GM03348 (cell line): ENCODE measurements around the gene KIF3A.
"Not testable (repeated sequence)": the region's sequence is repeated elsewhere in the genome, so short reads cannot be mapped to it uniquely, and the experiment has no call there.

ENCODE experiments used
- DNase-seq: peaks from one replicate; pipeline ENCODE4 v3.0.0; 2012; ENCODE audit warnings: low spot score

Gene KIF3A

DNA sequence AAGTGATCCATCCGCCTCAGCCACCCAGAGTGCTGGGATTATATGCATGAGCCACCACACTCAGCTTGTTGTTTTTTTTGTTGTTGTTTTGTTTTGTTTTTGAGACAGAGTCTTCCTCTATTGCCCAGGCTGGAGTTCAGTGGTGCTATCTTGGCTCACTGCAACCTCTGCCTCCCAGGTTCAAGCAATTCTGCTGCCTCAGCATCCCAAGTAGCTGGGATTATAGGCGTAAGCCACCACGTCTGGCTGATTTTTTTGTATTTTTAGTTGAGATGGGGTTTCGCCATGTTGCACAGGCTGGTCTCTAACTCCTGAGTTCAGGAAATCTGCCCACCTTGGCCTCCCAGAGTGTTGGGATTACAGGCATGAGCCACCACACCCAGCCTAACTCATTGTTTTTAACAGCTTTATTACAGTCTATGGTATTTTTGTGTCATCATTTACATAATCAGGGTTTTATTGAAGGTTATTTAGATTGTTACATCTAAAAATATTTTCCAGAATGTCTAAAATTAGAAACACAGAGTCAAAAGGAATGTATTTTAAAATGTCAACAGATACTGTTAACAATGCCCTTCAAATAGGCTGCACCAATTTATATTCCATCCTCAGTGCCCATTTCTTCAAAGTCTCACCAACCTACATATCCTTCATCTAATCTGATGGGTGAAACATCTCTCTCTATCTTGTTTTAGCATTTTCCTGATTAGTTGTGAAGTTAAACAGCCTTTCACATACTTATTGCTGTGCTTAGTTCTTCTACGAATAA, 18.6 kb downstream of the KIF3A start:
- no peak for DNase-seq

DNA sequence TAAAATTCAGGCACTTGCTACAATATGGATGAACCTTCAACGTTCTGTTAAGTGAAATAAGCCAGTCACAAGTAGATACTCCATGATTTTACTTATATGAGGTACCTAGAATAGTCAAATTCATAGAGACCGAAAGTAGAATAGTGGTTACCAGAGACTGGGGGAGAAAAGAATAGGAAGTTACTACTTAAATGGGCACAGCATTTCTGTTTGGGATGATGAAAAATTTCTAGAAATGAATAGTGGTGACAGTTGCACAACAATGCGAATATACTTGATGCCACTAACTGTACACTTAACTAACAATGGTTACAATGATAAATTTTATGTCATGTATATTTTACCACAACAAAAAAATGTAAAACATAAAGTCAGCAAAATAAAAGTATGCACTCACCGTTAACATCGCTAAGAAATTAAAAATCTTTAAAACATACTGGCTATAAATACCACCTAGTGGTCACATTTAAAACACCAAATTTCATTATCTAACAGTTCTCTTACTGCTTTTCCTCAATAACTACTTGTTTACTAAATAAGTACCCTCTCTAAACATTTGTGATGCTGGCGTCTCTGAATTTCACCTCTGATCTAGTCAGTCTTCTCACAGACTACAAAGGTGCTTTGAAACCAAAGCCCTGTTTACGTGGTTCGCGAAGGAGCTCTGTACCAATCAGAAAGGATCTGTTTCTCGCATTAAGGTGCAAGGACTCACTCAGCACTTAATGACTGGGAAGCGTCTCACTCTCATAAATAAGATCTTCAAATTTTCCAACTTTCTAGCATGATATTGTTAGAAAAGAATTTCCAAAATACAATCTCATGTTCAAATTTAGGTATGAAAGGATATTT, 22.7 kb downstream of the KIF3A start:
- DNase-seq, result peak; percentile 20

DNA sequence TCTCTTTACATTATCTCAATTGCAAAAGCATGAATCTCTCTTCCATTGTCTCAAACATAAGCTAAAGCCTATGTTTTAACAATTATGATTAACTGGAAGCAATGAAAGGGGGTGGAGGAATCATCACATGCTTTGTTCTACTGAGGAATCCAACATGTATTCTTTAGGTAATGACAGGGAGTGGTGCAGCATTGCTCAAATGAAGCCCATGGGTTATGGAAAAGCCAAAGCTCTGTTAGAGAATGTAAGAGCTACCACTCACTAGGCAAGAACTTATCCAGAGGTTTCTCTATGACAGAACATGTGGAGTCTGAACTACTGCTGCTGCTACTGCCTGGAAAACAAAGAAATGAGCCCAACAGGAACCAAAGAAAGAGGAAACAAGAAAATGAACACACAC, 28.7 kb downstream of the KIF3A start:
- no peak for DNase-seq

DNA sequence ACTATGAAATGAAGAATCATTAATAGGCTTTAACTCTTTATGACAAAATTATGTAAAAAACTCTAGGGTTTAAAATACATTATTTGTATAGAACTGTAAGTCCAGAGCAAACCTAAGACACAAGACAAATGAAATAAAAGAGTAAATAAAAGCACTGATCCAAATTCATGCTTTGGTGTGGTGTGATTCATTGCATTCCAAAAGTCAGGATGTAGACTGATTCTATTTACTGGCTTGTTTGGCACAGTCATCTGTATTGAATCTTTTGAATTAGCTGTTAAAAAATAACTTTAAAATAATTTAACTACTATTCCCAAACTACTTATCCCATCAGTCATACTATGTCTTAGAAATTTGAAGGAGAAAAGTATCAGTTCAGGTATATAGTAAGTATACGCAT, 32.5 kb downstream of the KIF3A start:
- peak; percentile 52 for DNase-seq

DNA sequence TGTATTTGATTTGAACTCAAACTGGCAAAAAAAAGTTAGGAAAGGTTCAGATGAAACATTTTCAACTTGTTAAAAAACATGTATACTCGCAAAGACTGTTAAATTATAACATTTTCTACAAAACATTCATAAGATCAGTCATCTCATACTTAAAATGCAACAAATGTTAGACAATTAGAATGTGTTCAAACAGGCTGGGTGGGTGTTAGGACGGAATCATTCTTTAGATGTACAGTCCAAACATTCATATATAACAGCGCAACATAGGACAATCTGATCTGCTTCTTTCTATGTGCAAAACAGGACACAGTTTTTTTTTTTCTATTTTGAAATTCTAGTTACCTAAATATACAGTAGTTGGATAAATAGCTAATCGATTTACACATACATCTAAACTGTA, 41.4 kb downstream of the KIF3A start:
- DNase-seq, result no peak

DNA sequence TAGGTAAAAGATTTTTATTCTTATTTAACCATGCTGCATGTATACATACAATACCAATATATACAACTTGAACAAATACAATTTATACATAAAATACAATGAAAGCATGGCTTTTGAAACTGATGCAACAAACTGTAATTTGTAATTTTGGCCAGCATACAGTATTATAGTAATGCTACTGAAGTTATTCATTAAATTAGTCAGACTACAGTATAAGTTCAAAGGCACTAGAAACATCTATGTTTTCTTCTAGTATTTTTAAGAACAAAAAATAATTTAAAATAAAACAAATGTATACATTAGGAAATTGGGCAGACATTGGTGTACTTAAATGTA, 44.7 kb downstream of the KIF3A start:
- no peak for DNase-seq

DNA sequence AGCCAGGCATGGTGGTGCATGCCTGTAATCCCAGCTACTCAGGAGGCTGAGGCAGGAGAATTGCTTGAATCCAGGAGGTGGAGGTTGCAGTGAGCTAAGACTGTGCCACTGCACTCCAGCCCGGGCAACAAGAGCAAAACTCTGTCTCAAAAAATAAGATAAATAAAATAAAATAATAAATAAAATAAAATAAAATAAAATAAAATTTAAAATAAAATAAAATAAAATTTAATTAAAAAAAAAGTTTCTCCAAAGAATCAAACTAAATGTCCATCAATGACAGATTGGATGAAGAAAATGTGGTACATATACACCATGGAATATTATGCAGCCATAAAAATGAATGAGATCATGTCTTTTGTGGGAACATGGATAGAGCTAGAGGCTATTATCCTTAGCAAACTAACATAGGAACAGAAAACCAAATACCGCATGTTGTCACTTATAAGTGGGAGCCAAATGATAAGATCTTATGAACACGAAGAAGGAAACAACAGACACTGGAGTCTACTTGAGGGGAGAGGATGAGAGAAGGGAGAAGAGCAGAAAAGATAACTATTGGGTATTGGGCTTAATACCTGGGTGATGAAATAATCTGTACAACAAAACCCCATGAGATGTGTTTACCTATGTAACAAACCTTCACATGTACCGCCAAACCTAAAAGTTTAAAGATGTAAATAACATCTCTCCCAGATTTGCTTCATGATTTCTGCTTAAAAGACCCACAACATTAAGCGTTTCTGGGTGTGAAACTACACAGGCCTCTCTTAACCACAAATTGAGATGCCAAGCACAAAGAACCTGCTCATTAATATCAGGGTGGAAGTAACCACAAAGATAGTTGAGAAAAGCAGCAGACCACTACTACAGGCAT, 45.4 kb downstream of the KIF3A start:
- DNase-seq, result not testable (repeated sequence)

DNA sequence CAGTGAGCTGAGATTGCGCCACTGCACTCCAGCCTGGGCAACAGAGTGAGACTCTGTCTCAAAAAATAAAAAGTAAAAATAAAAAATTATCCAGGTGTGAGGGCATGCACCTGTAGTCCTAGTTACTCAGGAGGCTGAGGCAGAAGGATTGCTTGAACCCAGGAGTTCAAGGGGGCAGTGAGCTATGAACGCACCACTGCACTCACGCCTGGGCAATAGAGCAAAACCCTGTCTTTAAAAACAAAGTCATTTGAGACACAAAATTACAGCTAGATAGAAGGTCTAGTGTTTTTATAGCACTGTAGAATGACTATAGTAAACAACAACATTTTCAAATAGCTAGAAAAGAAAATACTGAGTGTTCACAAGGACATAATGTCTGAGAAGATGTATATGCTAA, 47.2 kb downstream of the KIF3A start:
- no peak for DNase-seq

DNA sequence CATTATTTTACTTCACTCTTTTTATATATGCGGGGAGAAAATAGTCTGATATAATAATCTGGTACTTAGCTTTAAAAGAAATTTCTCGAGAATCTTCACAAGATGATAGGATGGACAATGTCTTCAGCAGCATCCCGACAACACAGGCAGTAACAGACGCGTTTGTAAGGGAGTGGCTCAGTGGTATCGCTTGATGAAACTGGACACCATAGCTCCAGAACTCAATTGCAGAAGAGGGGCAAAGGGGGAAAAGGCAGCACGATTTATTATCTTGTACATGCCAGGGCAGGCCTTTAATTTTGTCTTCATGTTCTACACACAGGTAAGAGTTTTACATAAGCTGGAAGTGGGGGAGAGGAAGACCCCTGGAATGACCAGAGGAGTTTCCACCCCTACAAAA, 47.8 kb downstream of the KIF3A start:
- DNase-seq, result no peak

DNA sequence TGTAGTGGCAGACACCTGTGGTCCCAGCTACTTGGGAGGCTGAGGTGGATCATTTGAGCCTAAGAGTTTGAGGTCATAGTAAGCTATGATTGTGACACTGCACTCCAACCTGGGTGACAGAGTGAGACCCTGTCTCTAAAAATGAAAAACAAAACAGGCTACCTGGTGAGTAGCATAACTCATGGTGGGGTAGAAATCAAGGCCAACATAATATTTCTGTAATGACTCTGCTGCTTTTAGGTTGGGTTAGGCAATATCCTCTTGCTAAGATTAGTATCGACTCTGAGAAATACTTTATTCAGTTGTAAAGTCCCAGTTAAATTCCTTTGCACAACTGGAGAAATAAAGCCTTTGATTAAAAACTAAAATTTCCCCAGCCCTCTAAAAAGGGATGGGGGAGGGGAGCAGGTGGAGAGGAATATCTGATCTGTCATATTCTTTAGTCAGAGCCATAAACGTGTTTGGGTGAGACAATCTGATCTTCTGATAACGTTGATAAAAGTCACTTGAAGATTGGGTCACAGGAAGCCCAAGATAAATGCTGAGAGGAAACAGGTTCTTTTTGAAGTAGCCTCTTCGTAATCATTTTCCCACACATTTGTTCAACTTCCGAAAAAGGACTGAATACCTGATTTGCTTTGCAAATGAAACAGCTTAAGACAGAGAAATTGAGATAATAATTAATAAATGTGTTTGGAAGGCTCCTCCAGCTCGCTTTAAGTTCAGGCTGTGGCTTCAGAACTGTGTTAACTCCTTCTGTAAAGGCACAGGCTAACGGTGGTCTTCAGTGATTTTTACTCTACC, 48.6 kb downstream of the KIF3A start:
- peak; percentile 51 for DNase-seq

DNA sequence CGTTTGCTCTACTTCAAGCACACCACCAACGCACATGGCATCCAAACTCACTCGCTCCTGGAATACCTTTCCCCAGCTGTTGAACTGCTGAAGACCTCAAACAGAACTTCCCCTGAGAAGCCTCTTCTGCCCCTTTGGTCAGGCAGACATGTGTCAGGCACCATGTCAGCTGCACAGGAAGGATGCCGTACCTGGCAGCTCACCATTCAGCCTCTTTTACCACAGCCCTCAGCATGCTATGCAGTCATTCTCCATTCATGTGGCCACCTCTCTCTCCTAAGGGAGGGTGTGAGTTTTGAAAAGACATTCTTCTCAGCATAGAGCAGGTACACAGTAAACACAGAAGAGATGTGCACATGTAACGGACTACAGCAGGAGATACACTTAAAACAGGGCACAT, 49.4 kb downstream of the KIF3A start:
- no peak for DNase-seq

DNA sequence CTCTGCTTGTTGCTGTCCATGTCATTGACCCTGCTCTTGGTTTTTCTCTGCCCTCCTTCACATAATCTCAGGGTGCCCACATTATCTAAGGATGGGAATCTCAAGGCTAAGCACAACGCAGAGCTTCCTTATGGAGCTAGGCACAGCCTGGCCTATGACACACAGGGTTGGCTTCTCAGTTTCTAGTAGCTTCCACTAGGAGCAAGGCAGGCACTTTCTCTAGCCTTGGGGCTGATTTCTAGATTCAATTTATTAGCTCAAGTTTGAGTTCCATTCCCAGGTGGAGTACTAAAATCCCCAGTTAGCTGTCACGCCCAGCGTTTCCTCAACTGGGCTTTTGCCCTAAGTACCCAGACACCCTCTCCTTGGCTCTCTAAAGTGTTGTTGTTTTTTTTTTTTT, 51.2 kb downstream of the KIF3A start:
- DNase-seq, result no peak

DNA sequence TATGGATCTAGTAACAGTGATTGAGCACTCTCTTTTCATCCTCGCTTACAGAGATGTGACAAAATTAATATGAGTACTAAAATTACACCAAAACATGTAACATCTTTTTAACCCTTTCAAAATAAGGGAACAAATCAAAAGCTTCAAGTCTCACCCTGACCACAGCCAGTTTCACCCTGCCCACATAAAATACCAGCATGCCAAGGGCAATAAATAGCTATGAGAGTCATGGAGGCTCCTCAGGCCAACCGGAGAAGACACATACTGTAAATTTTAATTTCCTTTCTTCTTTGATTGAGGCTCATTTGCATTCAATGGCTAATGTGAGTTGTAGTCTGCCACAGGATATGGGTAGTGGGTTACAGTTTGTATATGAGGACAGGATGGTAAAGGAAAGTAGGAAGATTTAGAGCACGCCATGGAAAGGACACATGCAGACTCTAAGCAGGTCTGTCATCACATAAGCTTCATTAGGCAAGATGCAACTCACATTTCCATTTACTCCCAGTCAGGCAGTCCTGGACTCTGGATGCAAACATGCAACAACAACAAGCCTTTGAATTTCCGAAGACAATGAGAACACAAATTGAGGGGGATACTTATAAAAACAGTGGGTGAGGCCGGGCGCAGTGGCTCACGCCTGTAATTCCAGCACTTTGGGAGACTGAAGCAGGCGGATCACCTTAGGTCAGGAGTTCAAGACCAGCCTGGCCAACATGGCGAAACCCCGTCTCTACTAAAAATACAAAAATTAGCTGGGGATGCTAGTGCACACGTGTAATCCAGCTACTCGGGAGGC, 52.2 kb downstream of the KIF3A start:
- DNase-seq, result no peak

DNA sequence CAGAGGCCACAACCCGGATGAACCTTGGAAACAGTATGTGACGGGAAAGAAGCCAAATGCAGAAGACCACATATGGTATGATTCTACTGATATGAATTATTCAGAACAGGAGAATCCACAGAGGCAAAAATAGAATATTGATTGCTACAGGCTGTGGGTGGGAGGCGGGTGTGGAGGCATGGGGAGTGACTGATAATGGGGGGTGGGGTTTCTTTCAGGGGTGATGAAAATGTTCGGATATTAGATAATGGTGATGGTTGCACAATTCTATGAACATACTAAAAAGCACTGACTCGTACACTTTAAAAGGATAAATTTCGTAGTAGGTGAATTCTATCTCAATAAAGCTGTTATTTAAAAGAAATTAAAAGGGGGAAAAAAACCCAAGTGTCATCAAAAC, 52.9 kb downstream of the KIF3A start:
- no peak for DNase-seq

DNA sequence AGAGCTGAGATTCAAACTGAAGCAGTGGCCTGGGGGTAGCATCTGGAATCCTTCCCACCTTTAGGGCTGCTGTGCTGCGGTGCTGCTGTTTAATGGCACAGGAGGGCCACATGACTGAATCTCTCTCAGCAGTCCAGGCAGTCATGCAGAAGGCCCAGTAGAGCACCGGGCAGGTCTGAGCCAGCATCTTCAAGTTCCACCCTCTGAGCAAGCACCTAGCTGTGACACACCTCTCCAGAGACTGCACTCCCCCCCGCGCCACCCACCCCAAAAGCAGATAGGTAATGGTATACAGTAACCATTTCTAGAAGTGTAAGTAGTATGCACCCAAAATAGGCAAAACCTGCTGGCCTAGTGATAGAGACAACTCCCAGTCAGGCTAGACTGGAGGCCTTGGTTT, 55.4 kb downstream of the KIF3A start:
- no peak for DNase-seq

DNA sequence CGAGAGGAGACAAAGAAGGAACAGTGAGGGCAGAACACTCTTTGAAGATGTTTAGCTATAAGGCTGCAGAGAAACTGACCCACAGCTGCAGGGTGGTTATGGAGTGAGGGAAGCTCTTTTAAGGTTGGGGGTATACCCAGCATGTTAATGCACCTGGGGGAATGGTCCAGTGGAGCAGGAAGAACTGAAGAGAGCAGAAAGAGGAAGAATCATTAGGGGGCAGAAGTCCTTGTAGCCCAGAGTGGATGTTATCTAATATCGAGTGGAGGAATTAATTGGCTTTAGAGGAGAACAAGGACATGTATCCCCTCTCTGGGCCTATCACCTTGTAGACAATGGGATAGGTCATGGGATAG, 55.9 kb downstream of the KIF3A start:
- DNase-seq, result no peak

DNA sequence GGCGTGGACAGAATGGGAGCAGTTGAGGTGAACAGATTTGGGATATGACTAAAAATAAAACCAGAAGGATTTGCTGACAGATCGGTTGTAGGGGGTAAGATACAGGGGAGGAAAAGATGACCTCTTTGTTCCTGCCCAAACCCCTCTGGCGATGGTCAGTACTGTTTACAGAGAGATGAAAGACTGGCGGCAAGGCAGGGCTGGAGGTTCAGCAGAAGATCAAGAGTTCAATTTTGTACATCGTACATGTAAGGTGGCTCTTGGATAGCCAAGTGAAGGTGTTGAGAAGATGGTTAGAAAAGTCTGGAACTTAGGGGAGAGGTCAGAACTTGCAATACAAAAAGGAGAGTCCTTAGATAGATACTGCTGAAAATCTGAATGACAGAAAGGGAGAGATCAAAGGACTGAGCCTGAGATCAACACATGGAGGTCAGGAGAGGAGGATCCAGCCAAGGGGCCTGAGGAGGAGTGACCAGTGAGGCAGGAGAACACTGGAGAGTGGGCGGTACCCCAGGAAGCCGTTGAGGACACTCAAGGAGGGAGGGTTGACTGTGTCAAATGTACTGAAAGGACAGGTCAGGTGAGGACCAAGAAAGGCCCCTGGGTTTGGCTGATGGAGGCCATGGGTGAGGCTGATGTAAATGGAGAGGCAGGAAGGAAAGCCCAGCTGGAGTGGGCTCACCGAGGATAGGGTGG, 56.4 kb downstream of the KIF3A start:
- DNase-seq, result no peak

DNA sequence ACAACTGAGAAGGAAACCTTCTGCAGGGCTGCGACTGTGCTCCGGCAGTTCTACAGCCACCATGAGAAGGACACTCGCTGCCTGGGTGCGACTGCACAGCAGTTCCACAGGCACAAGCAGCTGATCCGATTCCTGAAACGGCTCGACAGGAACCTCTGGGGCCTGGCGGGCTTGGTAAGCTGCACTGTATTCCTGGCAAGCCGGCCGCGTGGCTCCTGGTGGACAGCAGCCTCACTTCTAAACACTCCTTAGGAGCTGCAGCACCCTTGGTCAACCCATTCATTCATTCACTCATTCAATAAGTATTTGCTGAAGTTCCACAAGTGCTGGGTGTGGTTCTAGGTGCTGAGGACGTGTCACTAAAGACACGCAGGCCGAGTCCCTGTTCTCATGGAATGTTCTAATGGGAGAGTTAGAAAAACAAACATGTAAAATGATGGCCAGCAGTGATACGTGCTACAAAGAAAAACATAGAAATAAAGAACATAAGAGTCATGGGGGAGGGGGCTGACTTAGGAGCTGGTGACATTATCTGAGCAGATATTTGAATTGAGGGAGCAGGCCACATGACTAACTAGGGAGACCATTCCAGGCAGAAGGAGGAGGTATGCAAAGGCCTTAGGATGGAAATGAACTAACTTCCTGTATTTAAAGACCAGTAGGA, 57.5 kb downstream of the KIF3A start:
- no peak for DNase-seq

DNA sequence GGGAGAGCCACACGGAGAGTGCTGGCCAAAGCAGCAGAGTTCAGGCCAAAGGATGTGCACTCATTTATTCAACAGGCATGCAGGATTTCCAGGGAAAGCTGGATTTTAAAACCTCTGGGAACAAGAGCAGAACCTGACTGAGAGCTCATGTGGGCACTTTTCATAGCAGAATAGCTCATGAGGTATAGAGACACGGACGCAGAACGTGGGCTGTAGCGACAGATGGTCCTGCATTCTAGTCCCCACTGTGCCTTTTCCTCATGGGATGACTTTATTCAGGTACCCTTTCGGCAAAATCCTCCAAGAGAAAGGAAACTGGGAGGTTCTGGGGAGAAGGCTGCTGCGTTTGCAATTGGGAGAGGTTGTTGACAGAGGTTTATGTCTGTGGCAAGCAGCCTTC, 58.2 kb downstream of the KIF3A start:
- DNase-seq, result no peak

DNA sequence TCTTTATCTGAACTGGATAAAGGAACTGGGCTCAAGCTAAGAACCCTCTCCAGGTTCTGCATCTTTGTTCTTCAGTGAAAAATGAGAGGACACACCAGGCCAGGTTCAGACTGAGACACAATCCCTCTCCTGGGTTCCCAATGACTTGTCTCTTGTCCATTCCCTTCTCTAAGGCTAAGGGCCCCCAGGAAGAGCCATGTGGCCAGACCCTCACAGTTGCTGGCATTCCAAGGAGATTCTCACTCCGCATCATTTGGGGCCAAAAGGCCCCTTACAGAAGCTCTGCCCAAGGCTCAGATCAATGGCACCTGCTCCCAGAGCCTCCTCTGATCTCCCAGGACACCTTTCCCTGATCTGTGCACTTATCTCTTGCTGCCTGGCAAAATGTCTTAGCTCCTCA, 58.6 kb downstream of the KIF3A start:
- no peak for DNase-seq
